NCI-H2029 treated with DMSO at 0.1 percent for 48 hours (cell line): ENCODE results near the gene ZFYVE21.

ENCODE experiments used
- DNase-seq: peaks from one replicate; lab custom pipeline; 2025; lab: John Stamatoyannopoulos, UW

The ZFYVE21 gene

DNA sequence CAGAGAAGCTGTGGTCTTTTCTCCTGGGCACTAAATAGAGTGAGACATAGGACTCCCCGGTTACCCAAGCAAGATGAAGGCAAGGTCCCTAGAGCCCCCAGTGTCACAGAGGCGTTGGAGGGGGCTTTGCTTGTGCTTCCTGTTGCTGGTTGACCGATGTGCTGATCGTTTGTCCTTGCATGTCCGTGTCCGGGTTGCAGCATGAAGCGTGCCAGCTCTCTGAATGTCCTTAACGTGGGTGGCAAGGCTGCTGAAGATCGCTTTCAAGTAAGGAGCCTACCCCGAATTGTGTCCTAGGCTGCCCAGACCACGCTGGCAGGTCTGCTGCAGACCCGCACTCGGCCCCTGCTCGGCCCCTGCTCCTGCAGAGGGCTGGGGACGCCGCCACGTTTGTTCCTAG, 23.5 kb upstream of the ZFYVE21 start:
- no peak for DNase-seq

DNA sequence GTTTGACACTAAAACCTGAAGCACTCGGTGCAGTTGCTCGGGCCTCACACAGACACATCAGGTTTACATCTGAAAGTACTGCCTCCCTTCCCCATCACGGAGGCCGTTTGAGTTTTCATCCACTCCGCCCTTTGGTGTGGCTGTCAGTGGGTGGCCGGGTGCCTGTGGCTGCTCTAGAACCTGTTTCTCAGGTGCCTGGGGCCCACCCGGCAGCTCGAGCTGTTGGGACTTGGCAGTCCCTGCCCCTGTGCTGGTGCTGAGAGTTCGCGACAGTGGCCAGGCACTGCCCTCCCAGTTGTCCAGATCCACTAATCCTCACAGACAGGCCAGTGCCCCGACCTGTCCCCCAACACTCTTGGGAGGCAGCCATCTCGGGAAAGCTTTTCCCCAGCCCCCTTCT, 22.7 kb upstream of the ZFYVE21 start:
- DNase-seq = no peak

DNA sequence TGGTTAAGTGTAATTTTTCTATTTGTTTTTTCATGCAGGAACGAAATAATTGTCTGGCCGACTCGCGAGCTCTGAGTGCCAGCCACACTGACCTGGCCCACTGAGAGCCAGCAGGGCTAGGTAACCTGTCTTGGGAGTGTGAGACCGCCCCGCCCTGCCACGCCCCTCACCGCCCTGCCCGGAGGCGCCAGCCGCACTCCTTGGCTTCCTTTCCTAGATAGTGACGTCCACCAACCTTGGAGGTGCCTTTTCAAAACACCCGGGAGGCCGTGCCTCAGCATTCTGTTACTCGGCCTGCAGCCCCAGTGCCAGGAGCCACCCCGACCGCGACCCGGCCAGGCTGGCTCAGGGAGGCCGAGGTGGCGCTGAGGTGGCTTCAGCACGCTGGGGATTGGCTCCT, 22.1 kb upstream of the ZFYVE21 start:
- DNase-seq = no peak

DNA sequence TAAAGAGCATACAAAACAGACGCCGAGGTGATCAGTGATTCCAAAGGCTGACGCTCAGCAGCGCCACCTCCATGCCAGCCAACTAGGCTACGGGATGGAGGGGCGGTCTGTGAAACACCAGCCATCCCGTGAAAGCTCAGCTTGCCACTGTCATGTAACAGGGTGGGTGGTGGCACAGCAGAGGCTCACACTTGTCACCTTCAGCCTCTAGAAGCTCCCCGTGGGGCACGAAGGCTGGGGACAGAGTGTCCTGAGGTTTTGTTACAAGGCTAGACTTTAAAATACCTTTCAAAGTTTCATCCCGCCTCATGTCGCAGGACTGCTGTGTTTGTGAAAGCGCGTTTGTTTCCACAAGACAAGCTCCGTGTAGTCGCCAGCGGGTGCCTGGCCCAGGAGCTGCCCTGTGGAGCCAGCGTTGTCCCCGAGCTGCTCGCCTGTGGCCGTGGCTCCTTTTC, 21.0 kb upstream of the ZFYVE21 start:
- no peak for DNase-seq

DNA sequence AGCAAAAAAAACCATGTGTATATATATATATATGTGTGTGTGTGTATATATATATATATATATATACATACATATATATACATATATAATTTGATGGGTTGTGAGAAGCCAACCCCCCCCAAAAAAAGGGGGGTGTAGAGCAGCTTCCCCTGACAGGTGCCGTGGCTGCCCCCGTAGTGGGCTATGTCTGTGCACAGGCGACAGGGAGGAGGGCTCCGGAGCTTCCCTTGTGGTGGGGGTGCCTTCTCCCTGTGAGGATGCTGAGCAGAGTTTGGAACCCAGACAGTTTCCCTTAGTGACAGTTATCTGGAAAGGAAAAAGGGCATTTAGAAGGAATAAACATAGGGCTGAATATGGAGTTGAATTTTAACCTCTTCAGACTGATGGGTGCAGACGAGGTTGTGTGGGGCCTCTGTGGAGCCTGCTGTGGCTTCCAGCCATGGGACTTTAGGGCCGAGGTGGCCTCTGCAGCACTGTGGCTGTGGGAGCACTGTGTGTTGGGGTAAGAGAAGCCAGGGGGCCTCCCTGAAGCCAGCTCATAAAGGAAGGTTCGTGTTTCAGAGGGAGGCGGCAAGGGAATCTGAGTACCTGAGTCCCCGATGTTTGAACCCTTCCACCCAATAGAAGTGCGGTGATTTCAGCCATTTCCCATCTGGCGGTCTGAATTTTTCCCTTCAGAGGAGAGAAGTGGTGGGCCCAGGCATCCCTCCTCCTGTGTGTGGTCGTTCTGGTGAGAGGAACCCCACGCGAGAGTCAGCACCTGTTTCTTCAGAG, 20.1 kb upstream of the ZFYVE21 start:
- no peak for DNase-seq

DNA sequence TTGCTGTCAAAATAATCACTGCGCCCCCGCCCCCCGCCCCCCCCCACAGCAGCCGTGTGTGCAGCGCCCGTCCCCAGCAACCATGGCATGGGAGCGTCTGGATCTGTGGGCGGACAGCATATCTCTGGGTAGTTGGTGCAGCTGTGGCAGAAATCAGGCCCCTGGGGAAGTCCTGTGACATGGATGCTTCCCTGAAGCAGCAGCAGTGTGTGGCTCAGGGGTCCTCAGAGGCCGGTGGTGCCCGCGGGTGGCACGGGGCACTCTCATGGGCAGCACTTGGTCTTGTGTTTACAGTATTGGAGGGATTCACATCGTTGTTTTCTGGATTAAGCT, 19.6 kb upstream of the ZFYVE21 start:
- DNase-seq = no peak

DNA sequence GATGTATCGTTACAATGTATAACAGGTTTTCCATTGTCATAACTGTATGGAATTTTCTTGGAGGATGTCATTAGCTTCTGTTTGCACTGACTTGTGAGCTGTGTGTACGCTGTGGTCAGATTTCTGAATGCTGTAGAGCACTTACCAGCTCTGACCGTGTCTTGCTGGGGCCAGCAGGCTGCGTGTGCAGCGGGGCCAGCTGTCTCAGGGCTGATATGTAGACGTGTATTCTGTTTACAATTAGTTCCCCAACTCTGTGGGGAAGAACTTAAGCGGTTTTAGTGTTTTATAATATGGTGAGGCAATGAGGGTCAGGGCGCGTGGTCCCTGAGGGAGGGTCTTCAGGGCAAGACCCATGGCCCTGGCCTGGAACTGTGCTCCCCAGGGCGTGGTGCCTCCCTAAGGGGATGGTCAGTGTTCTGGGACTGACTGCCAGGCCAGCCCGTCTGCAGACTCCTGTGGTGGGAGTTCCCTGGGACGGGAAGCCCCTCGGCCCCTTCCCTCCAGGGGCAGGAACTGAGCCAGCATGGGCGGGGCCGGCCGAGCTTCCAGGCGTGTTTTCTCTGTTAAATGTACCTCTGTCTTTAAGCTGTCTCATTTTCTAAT, 19.0 kb upstream of the ZFYVE21 start:
- no peak for DNase-seq

DNA sequence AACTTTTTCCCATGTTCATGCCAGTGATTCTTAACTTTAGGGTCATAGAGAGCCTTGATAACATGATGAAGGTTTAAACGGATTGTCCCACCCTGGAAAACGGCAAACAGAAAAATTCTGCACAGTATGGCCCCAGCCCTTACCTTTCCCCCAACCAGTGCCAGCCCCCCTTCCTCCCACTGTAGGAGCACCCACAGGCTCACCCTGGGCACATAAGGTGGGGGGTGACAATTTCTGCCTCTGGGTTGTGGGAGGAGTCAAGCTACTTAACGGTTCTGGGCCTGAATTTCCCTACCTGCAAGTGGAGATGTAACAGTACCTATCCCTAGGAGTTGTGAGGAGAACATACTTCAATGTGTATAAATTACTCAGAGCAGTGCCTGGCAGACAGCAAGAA, 18.4 kb upstream of the ZFYVE21 start:
- DNase-seq = no peak

DNA sequence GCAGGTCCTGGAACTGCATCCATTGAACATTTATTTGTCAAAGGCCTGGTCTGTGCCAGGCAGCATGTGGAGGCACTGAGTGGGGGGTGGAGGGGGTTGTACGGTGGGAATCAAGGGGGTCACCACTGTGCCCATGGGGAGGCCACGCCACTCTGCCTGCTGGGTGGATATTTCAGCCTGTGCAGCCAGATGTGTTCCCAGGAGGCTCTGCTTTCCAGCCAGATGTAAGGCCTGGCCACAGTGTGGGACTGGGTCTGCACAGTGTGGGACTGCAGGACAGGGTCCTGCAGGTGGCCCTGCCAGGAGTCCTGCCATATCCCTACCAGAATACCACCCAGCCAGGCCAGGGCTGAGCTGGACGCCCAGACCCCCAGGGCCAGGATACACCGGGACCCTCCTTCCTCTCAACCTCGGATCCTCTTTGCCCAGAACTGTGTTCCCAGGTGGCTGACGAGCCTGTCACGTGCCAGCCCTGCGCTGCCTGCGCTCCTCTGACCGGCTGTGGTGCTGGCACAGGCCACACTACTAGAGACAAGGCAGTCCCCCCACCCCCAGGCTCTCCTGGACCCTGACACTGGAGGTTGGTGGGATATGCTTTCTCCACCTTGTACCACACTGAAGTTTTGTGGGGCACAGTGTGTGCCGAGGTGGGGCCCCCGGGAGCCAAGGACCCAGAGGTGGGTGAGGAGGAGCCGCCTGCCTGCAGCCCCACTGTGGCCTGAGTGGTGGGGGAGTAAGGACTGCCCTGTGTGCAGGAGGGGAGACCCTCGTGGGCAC, 17.8 kb upstream of the ZFYVE21 start:
- DNase-seq = no peak

DNA sequence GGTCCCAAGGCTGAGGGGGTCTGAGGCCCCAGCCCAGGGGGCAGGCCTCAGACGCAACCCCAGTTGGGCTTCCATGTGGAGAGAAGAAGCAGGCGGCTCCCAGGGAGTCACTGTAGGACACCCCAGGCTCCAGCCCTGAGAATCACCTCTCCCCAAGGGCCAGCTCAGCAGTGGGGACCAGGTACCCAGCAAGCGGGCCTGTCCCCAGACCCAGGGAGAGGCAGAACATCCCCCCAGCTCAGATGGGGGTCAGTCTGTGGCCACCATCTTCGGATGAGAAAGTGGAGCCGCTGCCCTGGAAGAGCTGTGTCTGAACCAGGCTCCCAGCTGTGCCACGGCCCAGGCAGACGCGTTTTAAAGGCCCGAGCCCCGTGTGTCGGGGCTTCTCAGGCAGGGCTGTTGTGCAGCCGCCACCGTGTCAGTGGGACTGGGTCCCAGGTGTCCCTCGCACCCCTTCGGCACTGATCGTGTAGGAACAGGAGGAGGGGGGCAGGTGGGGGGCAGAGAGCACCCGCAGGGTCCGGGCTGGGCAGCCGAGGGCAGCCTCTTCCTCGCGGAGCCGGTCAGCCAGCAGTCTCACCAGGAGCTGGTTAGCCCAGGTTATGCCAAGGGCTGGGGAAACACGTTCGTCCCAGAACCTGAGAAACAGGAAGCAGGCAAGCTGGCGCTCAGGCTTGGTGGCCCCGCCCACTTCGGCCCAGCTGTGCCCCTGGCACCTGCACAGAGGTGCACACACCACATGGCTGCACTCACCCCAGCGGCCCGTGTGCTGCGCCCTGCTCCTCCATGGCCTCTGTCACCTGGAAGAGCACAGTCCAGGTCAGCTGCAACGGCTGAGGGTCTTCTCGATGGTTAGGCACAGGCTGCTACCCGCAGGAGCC, 17.0 kb upstream of the ZFYVE21 start:
- no peak for DNase-seq

DNA sequence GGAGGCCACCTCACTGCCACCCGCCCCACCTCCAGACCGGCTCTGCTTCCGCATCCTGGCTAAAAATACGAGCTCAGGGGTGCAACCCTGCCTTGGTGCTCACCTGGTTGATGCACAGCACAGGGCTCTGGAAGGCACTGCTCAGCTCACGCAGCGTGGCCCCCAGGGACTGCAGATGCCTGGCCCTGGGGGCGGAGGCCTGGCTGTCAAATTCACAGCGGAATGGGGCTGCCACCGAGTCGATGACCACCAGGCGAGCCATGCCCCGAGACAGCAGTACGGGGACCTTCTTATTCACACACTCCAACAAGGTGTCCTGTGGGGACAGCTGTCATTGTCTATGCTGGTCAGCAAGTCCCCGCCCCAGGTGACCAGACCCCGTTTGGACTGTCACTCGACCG, 16.3 kb upstream of the ZFYVE21 start:
- no peak for DNase-seq

DNA sequence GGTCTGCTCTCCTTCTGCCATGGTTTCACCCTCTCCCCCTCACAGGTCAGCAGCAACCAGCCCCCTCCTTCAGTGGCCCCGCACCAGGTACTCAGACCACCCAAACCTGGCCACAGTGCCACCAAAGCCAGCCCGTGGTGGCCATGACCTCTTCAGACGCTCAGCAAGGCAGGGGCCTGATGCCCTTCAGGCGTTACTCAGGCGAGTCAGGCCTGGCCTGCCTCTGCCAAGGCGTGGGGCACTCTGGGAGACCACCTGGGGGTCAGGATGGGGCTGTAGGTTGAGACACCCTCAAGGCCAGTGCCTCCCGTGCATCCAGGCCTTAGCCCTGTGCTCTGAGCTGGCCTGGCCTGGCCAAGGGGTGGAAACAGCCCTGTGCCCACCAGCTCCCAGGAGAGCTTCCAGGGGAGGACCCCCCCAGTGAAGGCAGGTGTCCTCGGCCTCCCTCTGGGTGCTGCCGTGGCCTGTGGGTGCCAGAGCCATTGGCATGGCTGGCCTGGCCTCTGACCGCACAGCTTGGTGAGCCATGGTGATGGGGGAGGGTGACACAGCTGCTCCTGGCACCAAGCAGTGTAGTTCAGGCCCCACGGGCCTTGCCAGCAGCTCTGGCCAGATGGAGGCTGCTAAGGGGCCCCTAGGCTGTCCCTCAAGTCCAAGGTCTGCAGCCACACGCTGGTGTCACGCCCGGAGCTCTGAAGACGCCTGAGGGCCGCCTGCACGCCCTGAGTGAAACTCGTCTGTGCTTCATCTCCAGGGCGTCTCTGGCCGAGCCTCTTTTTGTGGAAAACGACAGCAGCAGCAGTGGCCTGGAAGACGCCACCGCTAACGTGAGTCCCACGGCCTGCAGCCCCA, 15.5 kb upstream of the ZFYVE21 start:
- no peak for DNase-seq

DNA sequence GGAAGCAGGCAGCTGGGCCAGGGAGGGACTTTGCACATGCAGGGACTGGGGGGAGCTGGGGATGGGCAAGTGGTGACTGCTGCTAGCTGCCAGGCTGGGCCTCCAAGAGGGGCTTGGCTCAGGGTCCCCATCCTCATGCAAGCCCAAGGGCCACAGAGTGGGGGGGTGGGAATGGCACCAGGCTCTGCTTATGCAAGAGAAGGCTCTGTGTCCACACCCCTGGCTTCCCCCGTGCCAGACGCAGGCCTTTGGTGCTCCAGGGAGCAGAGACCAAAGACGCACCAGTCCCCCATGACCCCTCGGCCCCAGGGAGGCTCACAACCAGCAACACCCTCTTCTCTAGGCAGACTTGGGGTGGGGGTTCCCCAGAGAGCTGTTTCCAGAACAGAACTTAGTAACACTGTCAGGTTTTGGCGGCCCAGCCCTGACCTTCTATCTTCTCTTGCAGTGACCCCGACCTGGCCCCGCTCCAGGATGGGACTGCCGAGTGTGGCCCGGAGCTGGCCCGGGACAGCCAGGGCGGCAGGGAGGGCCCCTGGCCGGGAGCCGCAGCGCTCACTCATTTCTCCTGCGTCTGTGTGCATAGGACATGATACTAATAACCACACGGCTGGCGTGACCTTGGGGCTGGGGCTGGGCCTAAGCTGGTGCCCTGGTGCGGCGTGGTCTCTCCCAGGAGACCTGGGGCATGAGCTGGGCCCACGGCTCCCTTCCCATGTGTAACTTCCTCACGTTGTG, 14.7 kb upstream of the ZFYVE21 start:
- DNase-seq = no peak

DNA sequence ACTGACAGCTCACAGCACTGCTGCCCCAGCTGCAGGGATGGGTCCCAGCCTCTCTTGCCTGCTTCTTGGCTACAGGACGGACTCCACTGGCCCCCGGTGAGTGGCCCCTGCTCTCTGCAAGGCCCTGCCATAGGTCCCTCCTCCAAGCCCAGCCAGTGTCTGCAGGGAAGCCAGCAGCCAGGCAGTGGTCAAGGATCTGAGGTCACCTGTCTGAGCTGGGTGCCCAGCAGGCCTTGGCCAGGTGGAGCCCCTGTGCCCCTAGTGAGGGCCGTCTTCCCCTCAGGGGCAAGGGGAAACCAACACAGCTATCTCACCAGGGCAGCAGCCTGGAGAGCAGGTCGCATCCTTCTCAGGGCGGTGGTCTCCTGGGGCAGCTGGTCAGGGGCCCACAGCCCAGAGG, 13.5 kb upstream of the ZFYVE21 start:
- no peak for DNase-seq

DNA sequence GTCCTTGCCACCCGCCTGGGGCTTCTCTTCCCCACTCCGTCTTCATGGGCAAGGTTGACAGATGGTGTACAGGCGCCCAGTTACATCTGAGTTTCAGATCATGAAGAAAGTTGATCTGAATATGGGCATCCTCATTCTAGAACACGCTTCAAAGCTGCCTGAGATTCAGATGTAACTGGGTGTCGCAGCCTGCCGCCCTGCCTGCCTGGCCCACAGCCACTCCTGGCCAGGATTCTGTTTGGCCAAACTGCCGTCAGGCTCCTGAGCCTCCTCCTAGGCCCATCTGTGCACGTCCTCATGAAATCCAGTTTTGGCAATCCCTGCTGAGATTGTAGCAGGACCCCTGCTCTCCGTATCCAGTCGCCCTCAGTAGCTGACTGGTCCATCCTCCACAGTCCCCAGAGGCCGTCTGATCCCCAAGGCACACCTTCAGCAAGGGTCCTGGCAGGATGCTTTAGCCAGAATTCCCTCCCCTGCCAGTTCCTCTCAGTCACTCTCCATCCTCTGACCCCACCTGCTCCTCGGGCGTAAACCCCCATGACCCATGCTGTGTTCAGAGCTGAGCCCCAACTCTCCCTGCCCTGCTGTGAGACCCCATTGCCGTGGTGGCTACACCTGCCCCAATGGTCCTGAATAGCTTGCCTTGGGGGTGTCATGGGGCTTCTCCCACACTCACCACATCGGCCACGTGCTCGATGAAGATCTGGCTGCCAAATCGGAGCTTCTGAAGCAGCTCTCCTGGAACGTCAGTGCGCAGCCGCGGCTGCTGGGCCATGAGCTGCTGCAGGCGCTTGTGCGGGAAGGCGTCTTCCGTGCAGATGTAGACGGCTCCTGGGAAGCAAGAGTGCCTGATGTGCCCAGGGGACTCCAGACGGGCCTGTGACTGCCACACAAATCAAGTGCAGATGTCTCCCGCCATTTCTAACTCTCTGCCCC, 12.8 kb upstream of the ZFYVE21 start:
- DNase-seq = no peak

DNA sequence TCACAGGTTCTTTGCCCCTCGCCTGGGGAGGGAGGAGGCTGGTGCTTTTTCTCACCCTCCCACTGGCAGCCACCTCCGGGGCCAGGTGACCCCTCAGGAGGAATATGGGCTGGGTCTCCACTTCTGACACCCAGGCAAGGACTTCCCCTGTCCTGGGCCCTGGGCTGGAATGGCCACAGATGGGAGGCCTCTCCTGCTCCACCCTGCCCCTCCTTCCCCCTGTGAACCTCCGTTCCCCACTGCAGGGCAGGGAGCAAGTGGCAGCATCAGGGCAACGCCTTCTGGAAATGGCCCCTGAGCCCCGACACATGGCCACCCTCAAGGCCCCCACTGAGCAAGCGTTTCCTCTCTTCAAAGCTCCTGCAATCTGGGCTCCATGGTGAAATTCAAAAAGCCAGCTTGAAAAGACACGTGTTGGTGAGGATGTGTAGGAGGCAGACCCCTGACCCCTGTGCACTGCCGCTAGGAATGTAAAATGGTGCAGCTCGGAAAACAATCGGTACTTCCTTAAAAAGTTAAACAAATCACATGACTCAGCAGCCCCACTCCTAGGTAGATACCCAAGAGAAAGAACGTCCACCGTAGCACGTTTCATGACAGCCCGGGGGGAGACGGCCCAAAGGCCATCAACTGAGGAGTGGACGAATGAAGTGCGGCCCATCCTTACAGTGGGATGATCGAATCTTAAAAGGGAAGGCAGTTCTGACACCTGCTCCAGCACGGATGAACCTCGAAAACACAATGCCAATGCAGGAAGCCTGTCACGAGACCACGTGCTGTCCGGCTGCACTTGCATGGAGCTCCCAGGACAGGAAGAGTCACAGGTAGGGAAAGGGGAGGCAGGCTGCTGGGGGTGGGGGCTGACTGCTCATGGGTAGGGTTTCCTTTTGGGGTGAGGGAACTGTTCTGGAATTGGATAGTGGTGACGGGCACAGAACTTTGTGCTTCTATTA, 11.9 kb upstream of the ZFYVE21 start:
- DNase-seq = no peak

DNA sequence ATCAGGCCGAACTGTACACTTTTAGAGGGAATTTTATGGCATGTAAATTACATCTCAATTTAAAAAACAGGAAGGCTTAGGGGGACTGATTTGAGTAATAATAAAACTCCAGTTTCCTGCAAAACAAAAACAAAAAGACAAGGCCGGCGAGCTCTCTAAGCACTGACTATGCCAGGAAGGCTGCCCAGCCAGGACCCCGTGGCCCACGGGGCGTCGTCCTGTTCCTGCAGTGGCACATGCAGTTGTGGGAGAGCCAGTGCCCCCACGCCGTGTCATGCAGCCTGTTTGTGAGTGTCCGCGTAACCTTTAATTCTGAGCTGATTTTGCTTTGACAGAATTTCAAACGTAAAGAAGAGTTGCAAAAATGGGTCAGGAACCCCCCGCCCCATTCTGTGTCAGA, 10.9 kb upstream of the ZFYVE21 start:
- no peak for DNase-seq

DNA sequence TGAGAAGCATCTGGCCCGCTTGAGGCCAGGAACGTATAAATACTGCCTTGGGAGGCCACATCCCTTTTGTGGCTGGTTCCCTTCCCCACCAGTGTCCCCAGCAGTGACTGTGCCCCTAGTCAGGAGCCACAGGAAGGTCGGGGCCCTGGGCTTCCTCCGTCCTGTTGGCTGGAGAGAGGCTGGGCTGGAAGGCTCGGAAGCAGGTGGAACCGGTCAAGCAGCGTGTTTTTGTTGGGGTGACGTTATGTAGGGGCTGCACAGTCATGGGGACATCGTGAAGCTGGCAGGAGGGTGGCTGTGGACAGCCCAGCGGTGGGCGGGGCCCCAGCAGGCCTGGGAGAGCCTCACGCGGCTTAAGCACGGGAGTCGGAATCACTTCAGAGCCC, 10.5 kb upstream of the ZFYVE21 start:
- no peak for DNase-seq
